HG03066 (cell line): ENCODE results near the gene SEC31A.
"Not testable (repeated sequence)": the region's sequence is repeated elsewhere in the genome, so short reads cannot be mapped to it uniquely, and the experiment has no call there.

Experiments used
- ATAC-seq: cut with Tn5 transposase; IDR thresholded peaks from one replicate; pipeline ENCODE4 v1.9.1; 2021; ENCODE audit warnings: low read depth; ENCODE audit not compliant: unreplicated experiment

SEC31A gene

GRCh38 chr4:82850684-82851083 lies 40.3 kb downstream of the SEC31A start:
- ATAC-seq = no peak

GRCh38 chr4:82848706-82849105 lies 42.2 kb downstream of the SEC31A start:
- no peak for ATAC-seq

- no peak for ATAC-seq
Observed at GRCh38 chr4:82842593-82842992, 48.4 kb downstream of the SEC31A start.

GRCh38 chr4:82839624-82840023 lies 51.3 kb downstream of the SEC31A start:
- no peak for ATAC-seq

- ATAC-seq = no peak
Observed at GRCh38 chr4:82833696-82834313, 57.1 kb downstream of the SEC31A start.

- not testable (repeated sequence) for ATAC-seq
Observed at GRCh38 chr4:82833060-82833459, 57.9 kb downstream of the SEC31A start.

GRCh38 chr4:82825425-82825824 lies 65.5 kb downstream of the SEC31A start:
- ATAC-seq = no peak

GRCh38 chr4:82823062-82823461 lies 67.9 kb downstream of the SEC31A start:
- no peak for ATAC-seq

- no peak for ATAC-seq
Observed at GRCh38 chr4:82820689-82821088, 70.3 kb downstream of the SEC31A start.

GRCh38 chr4:82818664-82819662 lies 72.0 kb downstream of the SEC31A start:
- ATAC-seq = peak; percentile 73

GRCh38 chr4:82816874-82817273 lies 74.1 kb downstream of the SEC31A start:
- not testable (repeated sequence) for ATAC-seq

- no peak for ATAC-seq
Observed at GRCh38 chr4:82814034-82814433, 76.9 kb downstream of the SEC31A start.

- no peak for ATAC-seq
Observed at GRCh38 chr4:82811838-82812341, 79.1 kb downstream of the SEC31A start.

- ATAC-seq = no peak
Observed at GRCh38 chr4:82811392-82811791, 79.6 kb downstream of the SEC31A start.

- ATAC-seq = no peak
Observed at GRCh38 chr4:82810176-82810575, 80.8 kb downstream of the SEC31A start.

- ATAC-seq = no peak
Observed at GRCh38 chr4:82809619-82810018, 81.3 kb downstream of the SEC31A start.

GRCh38 chr4:82803746-82804145 lies 87.2 kb downstream of the SEC31A start:
- no peak for ATAC-seq

- ATAC-seq = no peak
Observed at GRCh38 chr4:82802911-82803310, 88.0 kb downstream of the SEC31A start.

GRCh38 chr4:82801910-82802521 lies 88.9 kb downstream of the SEC31A start:
- ATAC-seq = no peak

GRCh38 chr4:82799006-82799881 lies 91.7 kb downstream of the SEC31A start:
- ATAC-seq = no peak
